ENCODE measurements around the gene TMEM181.

TMEM181 gene

GRCh38 chr6:158548418-158549161, 11.3 kb upstream of the TMEM181 start:
- H3K27ac ChIP-seq (replicated peaks), result no peak overlapping the region
- DNase-seq (ENCODE audit: low read depth in 1 of 2, low spot score in 1 of 2), result no peak
- no peak overlapping the region for H3K4me3 ChIP-seq (replicated peaks; ENCODE audit: insufficient read depth, low read length)
- H3K27me3 ChIP-seq (ENCODE audit: insufficient read depth, poor library complexity, severe bottlenecking), result no peaks in the 10 kb centered on the region
- TF ChIP-seq REST (IDR thresholded peaks at IDR 0.05; ENCODE audit: insufficient replicate concordance, low read depth) (no peak), GABPA (IDR thresholded peaks at IDR 0.05; ENCODE audit: low read depth) (no peak), POLR2AphosphoS5 (IDR thresholded peaks at IDR 0.05; ENCODE audit: low read depth) (no peak), CTCF (IDR thresholded peaks at IDR 0.05; ENCODE audit: insufficient read depth, low read length) (no peak), SPI1 (IDR thresholded peaks at IDR 0.05; ENCODE audit: borderline replicate concordance, low read depth) (no peak)

- no peak for DNase-seq (ENCODE audit: low read depth in 1 of 2, low spot score in 1 of 2)
- H3K27me3 ChIP-seq (ENCODE audit: insufficient read depth, poor library complexity, severe bottlenecking), result no peaks in the 10 kb centered on the region
- H3K4me3 ChIP-seq (replicated peaks; ENCODE audit: insufficient read depth, low read length), result no peak overlapping the region
- TF ChIP-seq REST (IDR thresholded peaks at IDR 0.05; ENCODE audit: insufficient replicate concordance, low read depth) (no peak), GABPA (IDR thresholded peaks at IDR 0.05; ENCODE audit: low read depth) (no peak), POLR2AphosphoS5 (IDR thresholded peaks at IDR 0.05; ENCODE audit: low read depth) (no peak), CTCF (IDR thresholded peaks at IDR 0.05; ENCODE audit: insufficient read depth, low read length) (no peak), SPI1 (IDR thresholded peaks at IDR 0.05; ENCODE audit: borderline replicate concordance, low read depth) (no peak)
- no peak overlapping the region for H3K27ac ChIP-seq (replicated peaks)
These were observed 7.7 kb upstream of the TMEM181 start for GRCh38 chr6:158552055-158552795.

- Histone ChIP-seq H3K4me3 (replicated peaks; ENCODE audit: insufficient read depth, low read length) (no peak overlapping the region), H3K27ac (replicated peaks) (no peak overlapping the region), H3K27me3 (ENCODE audit: insufficient read depth, poor library complexity, severe bottlenecking) (no peaks in the 10 kb centered on the region)
- DNase-seq (ENCODE audit: low read depth in 1 of 2, low spot score in 1 of 2), result no peak
- TF ChIP-seq REST (IDR thresholded peaks at IDR 0.05; ENCODE audit: insufficient replicate concordance, low read depth), result no peak
- TF ChIP-seq CTCF (IDR thresholded peaks at IDR 0.05; ENCODE audit: insufficient read depth, low read length), result no peak
- no peak for TF ChIP-seq SPI1 (IDR thresholded peaks at IDR 0.05; ENCODE audit: borderline replicate concordance, low read depth)
These were observed 7.1 kb upstream of the TMEM181 start for GRCh38 chr6:158552796-158553138.

Measured in HL-60 (cell line).